Measurements from ENCODE around the gene C8B. TPM values are rescaled to one million over a fixed set of nuclear protein-coding genes. Genes with fewer than 3 reads are reported as not detected.

The C8B gene
- total and polyA plus RNA-seq, 2 of the 13 experiments (the other 11 are each of a cell fraction or from before 2014, with no cell fraction given) = 8.4 to 11.3 TPM

DNA sequence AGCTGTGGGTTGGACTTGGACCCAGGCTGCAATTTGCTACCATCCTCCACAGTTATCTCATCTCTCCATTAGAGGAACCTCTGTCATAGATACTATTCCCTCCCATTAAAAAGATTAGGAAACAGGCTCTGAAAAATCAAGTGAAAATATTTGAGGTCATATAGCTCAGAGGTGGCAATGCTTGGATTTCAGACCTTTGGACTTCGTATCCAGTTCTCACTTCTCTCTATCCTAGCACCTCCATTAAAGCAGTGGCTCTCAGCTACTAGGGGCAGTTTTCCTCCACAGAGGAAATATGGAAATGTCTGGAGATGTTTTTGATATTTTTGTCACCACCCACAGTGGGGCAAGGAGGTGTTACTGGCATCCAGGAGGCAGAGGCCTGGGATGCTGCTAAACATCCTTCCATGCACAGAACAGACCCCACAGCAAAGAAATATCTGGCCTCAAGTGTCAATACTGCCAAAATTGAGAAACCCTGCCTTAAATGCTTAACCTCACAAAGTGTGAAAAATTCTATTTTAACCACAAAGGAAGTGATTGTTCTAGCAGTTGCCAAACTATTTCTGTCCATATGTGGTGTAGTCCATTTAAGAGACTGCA is 57.1 kb downstream of the C8B start:
- in situ Hi-C loops (cut with HindIII; ENCODE audit: extremely low pct_ligation_motif_present, low pct_unique_long_range_greater_than_20kb) = no loop called here
- intact Hi-C loops (cut with micrococcal nuclease; ENCODE audit: unreplicated experiment) = no loop called here
- H3K4me3 ChIP-seq (replicated peaks in 1 of 3; ENCODE audit: insufficient read depth in 1 of 3, low read depth in 2 of 3, low read length in 3 of 3) = no peak overlapping the region; a peak in 1 of 6 replicates
- H3K27me3 ChIP-seq (ENCODE audit: control insufficient read depth in 1 of 2, insufficient read depth in 2 of 2, low read length in 2 of 2) = no peaks in the 10 kb centered on the region
- H3K4me1 ChIP-seq (ENCODE audit: insufficient read depth, low read length) = peaks cover 79% of the 10 kb centered on the region
- H3K27ac ChIP-seq (ENCODE audit: extremely low read length, insufficient read depth, low read length) = peak overlapping the region; percentile 92
- H3K4me2 ChIP-seq (ENCODE audit: low read depth, low read length) = peak overlapping the region; percentile 21
- no peak overlapping the region for H2AFZ ChIP-seq (ENCODE audit: low read length)
- no peaks in the 10 kb centered on the region for H3K9me3 ChIP-seq (ENCODE audit: low read length)
- H4K20me1 ChIP-seq (ENCODE audit: insufficient read depth, low read length) = no peaks in the 10 kb centered on the region
- peak; percentile 82 for DNase-seq (ENCODE audit: low spot score)
- BruUV-seq (replicated peaks) = no TSS peak
- CTCF ChIA-PET (ENCODE audit: low intra/inter-chr PET ratio, low total read pairs) = no interaction called here
- H3K9ac ChIP-seq (ENCODE audit: insufficient read depth, low read depth, low read length) = peak overlapping the region; percentile 31; the same call in 1 of the 2 replicates
- POLR2A ChIA-PET = interaction anchor here (0.6 to 4.9 kb wide), 9 partner anchors 9 to 90 kb away, joined by 3 to 63 read pairs (median 3); partner anchors contain the start of genes C8A and C8B
- FAIRE-seq = no peak
- peak; percentile 21 for ATAC-seq
- H3K36me3 ChIP-seq (replicated peaks in 1 of 2; ENCODE audit: control insufficient read depth in 1 of 2, insufficient read depth in 2 of 2, low read length in 2 of 2) = no peaks in the 10 kb centered on the region
- 29% methylated on average over 1 of the region's 1 CpG for WGBS (ENCODE audit: low lambda C conversion rate)
- H3K79me2 ChIP-seq (ENCODE audit: insufficient read depth, low read length) = no peaks in the 10 kb centered on the region
- TF ChIP-seq NR2F6 (IDR thresholded peaks at IDR 0.05) = peak; percentile 53; the same call in 1 of the 2 replicates
- TF ChIP-seq NR2F6 (CRISPR knock-in tag; IDR thresholded peaks at IDR 0.05) = no peak
- TF ChIP-seq ZNF850 (CRISPR knock-in tag; conservative IDR thresholded peaks at IDR 0.05) = no peak
- 0 out of 4 replicates have a peak, but pooled peaks have one; percentile 25 to 47 for TF ChIP-seq EP300 (IDR thresholded peaks at IDR 0.05; ENCODE audit: low read depth in 2 of 2, low read length in 2 of 2)
- no peak; the same call in 1 of the 2 replicates for TF ChIP-seq EP300 (CRISPR knock-in tag; IDR thresholded peaks at IDR 0.05; ENCODE audit: borderline replicate concordance)
- TF ChIP-seq TBL1XR1 (IDR thresholded peaks at IDR 0.05; ENCODE audit: borderline replicate concordance, low read length, partially characterized antibody) = peak; percentile 63
- TF ChIP-seq, protein P1, sequence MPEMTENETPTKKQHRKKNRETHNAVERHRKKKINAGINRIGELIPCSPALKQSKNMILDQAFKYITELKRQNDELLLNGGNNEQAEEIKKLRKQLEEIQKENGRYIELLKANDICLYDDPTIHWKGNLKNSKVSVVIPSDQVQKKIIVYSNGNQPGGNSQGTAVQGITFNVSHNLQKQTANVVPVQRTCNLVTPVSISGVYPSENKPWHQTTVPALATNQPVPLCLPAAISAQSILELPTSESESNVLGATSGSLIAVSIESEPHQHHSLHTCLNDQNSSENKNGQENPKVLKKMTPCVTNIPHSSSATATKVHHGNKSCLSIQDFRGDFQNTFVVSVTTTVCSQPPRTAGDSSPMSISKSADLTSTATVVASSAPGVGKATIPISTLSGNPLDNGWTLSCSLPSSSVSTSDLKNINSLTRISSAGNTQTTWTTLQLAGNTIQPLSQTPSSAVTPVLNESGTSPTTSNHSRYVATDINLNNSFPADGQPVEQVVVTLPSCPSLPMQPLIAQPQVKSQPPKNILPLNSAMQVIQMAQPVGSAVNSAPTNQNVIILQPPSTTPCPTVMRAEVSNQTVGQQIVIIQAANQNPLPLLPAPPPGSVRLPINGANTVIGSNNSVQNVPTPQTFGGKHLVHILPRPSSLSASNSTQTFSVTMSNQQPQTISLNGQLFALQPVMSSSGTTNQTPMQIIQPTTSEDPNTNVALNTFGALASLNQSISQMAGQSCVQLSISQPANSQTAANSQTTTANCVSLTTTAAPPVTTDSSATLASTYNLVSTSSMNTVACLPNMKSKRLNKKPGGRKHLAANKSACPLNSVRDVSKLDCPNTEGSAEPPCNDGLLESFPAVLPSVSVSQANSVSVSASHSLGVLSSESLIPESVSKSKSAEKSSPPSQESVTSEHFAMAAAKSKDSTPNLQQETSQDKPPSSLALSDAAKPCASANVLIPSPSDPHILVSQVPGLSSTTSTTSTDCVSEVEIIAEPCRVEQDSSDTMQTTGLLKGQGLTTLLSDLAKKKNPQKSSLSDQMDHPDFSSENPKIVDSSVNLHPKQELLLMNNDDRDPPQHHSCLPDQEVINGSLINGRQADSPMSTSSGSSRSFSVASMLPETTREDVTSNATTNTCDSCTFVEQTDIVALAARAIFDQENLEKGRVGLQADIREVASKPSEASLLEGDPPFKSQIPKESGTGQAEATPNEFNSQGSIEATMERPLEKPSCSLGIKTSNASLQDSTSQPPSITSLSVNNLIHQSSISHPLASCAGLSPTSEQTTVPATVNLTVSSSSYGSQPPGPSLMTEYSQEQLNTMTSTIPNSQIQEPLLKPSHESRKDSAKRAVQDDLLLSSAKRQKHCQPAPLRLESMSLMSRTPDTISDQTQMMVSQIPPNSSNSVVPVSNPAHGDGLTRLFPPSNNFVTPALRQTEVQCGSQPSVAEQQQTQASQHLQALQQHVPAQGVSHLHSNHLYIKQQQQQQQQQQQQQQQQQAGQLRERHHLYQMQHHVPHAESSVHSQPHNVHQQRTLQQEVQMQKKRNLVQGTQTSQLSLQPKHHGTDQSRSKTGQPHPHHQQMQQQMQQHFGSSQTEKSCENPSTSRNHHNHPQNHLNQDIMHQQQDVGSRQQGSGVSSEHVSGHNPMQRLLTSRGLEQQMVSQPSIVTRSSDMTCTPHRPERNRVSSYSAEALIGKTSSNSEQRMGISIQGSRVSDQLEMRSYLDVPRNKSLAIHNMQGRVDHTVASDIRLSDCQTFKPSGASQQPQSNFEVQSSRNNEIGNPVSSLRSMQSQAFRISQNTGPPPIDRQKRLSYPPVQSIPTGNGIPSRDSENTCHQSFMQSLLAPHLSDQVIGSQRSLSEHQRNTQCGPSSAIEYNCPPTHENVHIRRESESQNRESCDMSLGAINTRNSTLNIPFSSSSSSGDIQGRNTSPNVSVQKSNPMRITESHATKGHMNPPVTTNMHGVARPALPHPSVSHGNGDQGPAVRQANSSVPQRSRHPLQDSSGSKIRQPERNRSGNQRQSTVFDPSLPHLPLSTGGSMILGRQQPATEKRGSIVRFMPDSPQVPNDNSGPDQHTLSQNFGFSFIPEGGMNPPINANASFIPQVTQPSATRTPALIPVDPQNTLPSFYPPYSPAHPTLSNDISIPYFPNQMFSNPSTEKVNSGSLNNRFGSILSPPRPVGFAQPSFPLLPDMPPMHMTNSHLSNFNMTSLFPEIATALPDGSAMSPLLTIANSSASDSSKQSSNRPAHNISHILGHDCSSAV (CRISPR knock-in tag; IDR thresholded peaks at IDR 0.05; ENCODE audit: borderline replicate concordance) = no peak
- TF ChIP-seq SRF (IDR thresholded peaks at IDR 0.05; ENCODE audit: low read depth, low read length) = no peak
- peak; percentile 90 for TF ChIP-seq HNF4A (CRISPR knock-in tag; IDR thresholded peaks at IDR 0.05)
- peak; percentile 11; the same call in 1 of the 2 replicates for TF ChIP-seq SALL1 (CRISPR knock-in tag; IDR thresholded peaks at IDR 0.05)
- TF ChIP-seq HOXA7 (CRISPR knock-in tag; IDR thresholded peaks at IDR 0.05) = no peak
- TF ChIP-seq, protein P2, sequence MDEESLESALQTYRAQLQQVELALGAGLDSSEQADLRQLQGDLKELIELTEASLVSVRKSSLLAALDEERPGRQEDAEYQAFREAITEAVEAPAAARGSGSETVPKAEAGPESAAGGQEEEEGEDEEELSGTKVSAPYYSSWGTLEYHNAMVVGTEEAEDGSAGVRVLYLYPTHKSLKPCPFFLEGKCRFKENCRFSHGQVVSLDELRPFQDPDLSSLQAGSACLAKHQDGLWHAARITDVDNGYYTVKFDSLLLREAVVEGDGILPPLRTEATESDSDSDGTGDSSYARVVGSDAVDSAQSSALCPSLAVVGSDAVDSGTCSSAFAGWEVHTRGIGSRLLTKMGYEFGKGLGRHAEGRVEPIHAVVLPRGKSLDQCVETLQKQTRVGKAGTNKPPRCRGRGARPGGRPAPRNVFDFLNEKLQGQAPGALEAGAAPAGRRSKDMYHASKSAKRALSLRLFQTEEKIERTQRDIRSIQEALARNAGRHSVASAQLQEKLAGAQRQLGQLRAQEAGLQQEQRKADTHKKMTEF (CRISPR knock-in tag; IDR thresholded peaks at IDR 0.05) = peak; percentile 11; the same call in 1 of the 2 replicates
- TF ChIP-seq, protein P3, sequence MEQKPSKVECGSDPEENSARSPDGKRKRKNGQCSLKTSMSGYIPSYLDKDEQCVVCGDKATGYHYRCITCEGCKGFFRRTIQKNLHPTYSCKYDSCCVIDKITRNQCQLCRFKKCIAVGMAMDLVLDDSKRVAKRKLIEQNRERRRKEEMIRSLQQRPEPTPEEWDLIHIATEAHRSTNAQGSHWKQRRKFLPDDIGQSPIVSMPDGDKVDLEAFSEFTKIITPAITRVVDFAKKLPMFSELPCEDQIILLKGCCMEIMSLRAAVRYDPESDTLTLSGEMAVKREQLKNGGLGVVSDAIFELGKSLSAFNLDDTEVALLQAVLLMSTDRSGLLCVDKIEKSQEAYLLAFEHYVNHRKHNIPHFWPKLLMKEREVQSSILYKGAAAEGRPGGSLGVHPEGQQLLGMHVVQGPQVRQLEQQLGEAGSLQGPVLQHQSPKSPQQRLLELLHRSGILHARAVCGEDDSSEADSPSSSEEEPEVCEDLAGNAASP (CRISPR knock-in tag; IDR thresholded peaks at IDR 0.05; ENCODE audit: borderline replicate concordance) = peak; percentile 42; the same call in 1 of the 2 replicates

All from HepG2 (cell line).